SK-N-MC (cell line): ENCODE measurements around the gene CAPN15.

Experiments used
- DNase-seq: peaks from one replicate; pipeline ENCODE4 v3.0.0-alpha.2; 2011; ENCODE audit warnings: low read depth, low spot score
- H3K27ac ChIP-seq: fragments of 200-600 bp; sonication (generic); 2 replicates; pipeline ENCODE4 v1.5.1; 2016; ENCODE audit warnings: mixed run types
- H3K36me3 ChIP-seq: fragments of 200-600 bp; sonication (generic); 2 replicates; pipeline ENCODE4 v1.6.1; 2017; ENCODE audit warnings: antibody characterized with exemption, low read length, mixed read lengths; ENCODE audit not compliant: insufficient read depth
- H3K4me3 ChIP-seq: fragments of 200-600 bp; sonication (generic); 2 replicates; pipeline ENCODE4 v1.5.1; 2016
- H3K9ac ChIP-seq: fragments of 200-600 bp; sonication (generic); 2 replicates; pipeline ENCODE4 v1.8.0; 2017; ENCODE audit warnings: mixed run types, mixed read lengths; ENCODE audit not compliant: insufficient read length
- H3K9me3 ChIP-seq: fragments of 200-600 bp; sonication (generic); 2 replicates; pipeline ENCODE4 v1.6.1; 2017; ENCODE audit warnings: low read depth, mild to moderate bottlenecking, antibody characterized with exemption, low read length, moderate library complexity, mixed read lengths
- EZH2 ChIP-seq: fragments of 200-600 bp; sonication (generic); IDR thresholded peaks from one replicate; pipeline ENCODE4 v1.6.1; 2017; ENCODE audit warnings: antibody characterized with exemption
- FOXP2 ChIP-seq: optimal IDR thresholded peaks from 2 replicates; pipeline ENCODE3; 2011; ENCODE audit warnings: mild to moderate bottlenecking, moderate library complexity; ENCODE audit not compliant: insufficient read depth; ENCODE audit errors: extremely low read length, control extremely low read depth
- POLR2AphosphoS5 ChIP-seq: IDR thresholded peaks from 2 replicates; pipeline ENCODE4 v1.6.1; 2012; ENCODE audit warnings: mild to moderate bottlenecking, low read depth, low read length, borderline replicate concordance

Gene CAPN15

GRCh38 chr16:520847-521246, 6.7 kb upstream of the CAPN15 start:
- no peak overlapping the region for H3K4me3 ChIP-seq
- H3K27ac ChIP-seq, result no peak overlapping the region
- DNase-seq, result no peak
- no peak for TF ChIP-seq EZH2
- TF ChIP-seq FOXP2, result no peak
- no peak for TF ChIP-seq POLR2AphosphoS5
- H3K36me3 ChIP-seq, result no peaks in the 10 kb centered on the region; the same call in 1 of the 2 replicates
- H3K9ac ChIP-seq, result no peak overlapping the region
- no peaks in the 10 kb centered on the region for H3K9me3 ChIP-seq

- Histone ChIP-seq H3K36me3 (no peaks in the 10 kb centered on the region), H3K9ac (no peak overlapping the region), H3K9me3 (no peaks in the 10 kb centered on the region), H3K4me3 (no peak overlapping the region), H3K27ac (no peak overlapping the region)
- DNase-seq, result no peak
- TF ChIP-seq EZH2, result no peak
- no peak for TF ChIP-seq FOXP2
- TF ChIP-seq POLR2AphosphoS5, result no peak
These were observed 5.9 kb upstream of the CAPN15 start for GRCh38 chr16:521381-522210.

GRCh38 chr16:522320-523096, 5.0 kb upstream of the CAPN15 start:
- H3K36me3 ChIP-seq, result no peaks in the 10 kb centered on the region
- DNase-seq, result no peak
- H3K4me3 ChIP-seq, result no peak overlapping the region
- TF ChIP-seq POLR2AphosphoS5, result peak; percentile 57; the same call in 1 of the 2 replicates
- no peak for TF ChIP-seq FOXP2
- no peak overlapping the region for H3K27ac ChIP-seq
- H3K9ac ChIP-seq, result no peak overlapping the region
- H3K9me3 ChIP-seq, result no peaks in the 10 kb centered on the region

- Histone ChIP-seq H3K36me3 (no peaks in the 10 kb centered on the region), H3K9ac (no peak overlapping the region), H3K27ac (no peak overlapping the region), H3K9me3 (no peaks in the 10 kb centered on the region), H3K4me3 (no peak overlapping the region)
- DNase-seq, result no peak
- TF ChIP-seq FOXP2 (no peak), EZH2 (no peak), POLR2AphosphoS5 (no peak; the same call in 1 of the 2 replicates)
These were observed 4.3 kb upstream of the CAPN15 start for GRCh38 chr16:523097-523741.

GRCh38 chr16:524274-525040, 3.1 kb upstream of the CAPN15 start:
- no peak for DNase-seq
- Histone ChIP-seq H3K4me3 (no peak overlapping the region), H3K27ac (no peak overlapping the region), H3K36me3 (no peaks in the 10 kb centered on the region), H3K9me3 (no peaks in the 10 kb centered on the region), H3K9ac (no peak overlapping the region)
- no peak for TF ChIP-seq FOXP2
- TF ChIP-seq POLR2AphosphoS5, result peak; percentile 52; the same call in 1 of the 2 replicates
- no peak for TF ChIP-seq EZH2

GRCh38 chr16:525123-525519, 2.4 kb upstream of the CAPN15 start:
- Histone ChIP-seq H3K9me3 (no peaks in the 10 kb centered on the region), H3K4me3 (no peak overlapping the region), H3K36me3 (no peaks in the 10 kb centered on the region), H3K9ac (no peak overlapping the region), H3K27ac (peak overlapping the region; percentile 12; the same call in 1 of the 2 replicates)
- no peak for TF ChIP-seq EZH2
- no peak for TF ChIP-seq FOXP2
- TF ChIP-seq POLR2AphosphoS5, result no peak; the same call in 1 of the 2 replicates
- no peak for DNase-seq

- Histone ChIP-seq H3K4me3 (peak overlapping the region; percentile 78), H3K36me3 (no peaks in the 10 kb centered on the region), H3K27ac (peak overlapping the region; percentile 42; the same call in 1 of the 2 replicates), H3K9me3 (no peaks in the 10 kb centered on the region), H3K9ac (peak overlapping the region; percentile 82)
- no peak for DNase-seq
- TF ChIP-seq EZH2 (no peak), FOXP2 (no peak), POLR2AphosphoS5 (no peak)
These were observed 1.9 kb upstream of the CAPN15 start for GRCh38 chr16:525520-526180.
